Common myeloid progenitor, CD34-positive (primary cell): Measurements from ENCODE around the gene KCNQ5.

Source experiments
- CTCF ChIA-PET: fragments of 350-600 bp; sonication (Branson Sonifier 250); formaldehyde crosslinking; loops from one replicate; lab custom pipeline; 2021; ENCODE audit warnings: antibody characterized with exemption; lab: Charles Lee
- POLR2A ChIA-PET: fragments of 350-600 bp; sonication (Branson Sonifier 250); formaldehyde crosslinking; loops from one replicate; lab custom pipeline; 2021; ENCODE audit warnings: antibody characterized with exemption; lab: Charles Lee
- DNase-seq, 3 donors: peaks; one replicate each; pipeline versions ENCODE4 v3.0.0 to v3.0.0-alpha.2; 2013
- H3K27ac ChIP-seq, 2 experiments: 1 replicate in 1 of 2; 2 replicates in 1 of 2; pipeline ENCODE4 v1.7.0; 2013; ENCODE audit warnings: inconsistent platforms in 2 of 2, low read length in 2 of 2, mild to moderate bottlenecking in 2 of 2, low read depth in 1 of 2, moderate library complexity in 1 of 2; ENCODE audit not compliant: severe bottlenecking in 2 of 2, insufficient read depth in 1 of 2, poor library complexity in 1 of 2
- H3K27me3 ChIP-seq, 5 experiments: replicated peaks in 2 of 5; 1 replicate in 3 of 5; 2 replicates in 2 of 5; pipeline versions ENCODE4 v1.6.1 to v1.7.0; 2013; ENCODE audit warnings: low read length in 4 of 5, mild to moderate bottlenecking in 2 of 5, moderate library complexity in 2 of 5, inconsistent platforms in 1 of 5; ENCODE audit not compliant: insufficient read depth in 5 of 5, control insufficient read depth in 4 of 5
- H3K36me3 ChIP-seq, 4 experiments: 1 replicate in 2 of 4; 2 replicates in 2 of 4; pipeline versions ENCODE4 v1.6.1 to v1.7.0; 2013; ENCODE audit warnings: low read length in 3 of 4, control low read depth in 1 of 4, mild to moderate bottlenecking in 1 of 4; ENCODE audit not compliant: control insufficient read depth in 4 of 4, insufficient read depth in 4 of 4
- H3K4me1 ChIP-seq, 4 experiments: 1 replicate in 3 of 4; 2 replicates in 1 of 4; pipeline versions ENCODE4 v1.6.1 to v1.7.1; 2013; ENCODE audit warnings: low read length in 3 of 4, mild to moderate bottlenecking in 3 of 4, control low read depth in 1 of 4, inconsistent platforms in 1 of 4, moderate library complexity in 1 of 4; ENCODE audit not compliant: control insufficient read depth in 4 of 4, insufficient read depth in 4 of 4; ENCODE audit errors: control extremely low read depth in 1 of 4
- H3K4me3 ChIP-seq, 7 experiments: 1 replicate in 4 of 7; 2 replicates in 3 of 7; pipeline versions ENCODE4 v1.5.1 to v1.7.0; 2013; ENCODE audit warnings: mild to moderate bottlenecking in 7 of 7, low read length in 6 of 7, moderate library complexity in 6 of 7, inconsistent platforms in 2 of 7, low read depth in 2 of 7, control low read depth in 1 of 7; ENCODE audit not compliant: insufficient read depth in 4 of 7, control insufficient read depth in 1 of 7; ENCODE audit errors: extremely low read depth in 1 of 7
- H3K9me3 ChIP-seq, 5 experiments: 1 replicate in 4 of 5; 2 replicates in 1 of 5; pipeline versions ENCODE4 v1.6.1 to v1.7.1; 2013; ENCODE audit warnings: low read length in 4 of 5, mild to moderate bottlenecking in 2 of 5, inconsistent platforms in 1 of 5, low read depth in 1 of 5, moderate library complexity in 1 of 5; ENCODE audit not compliant: control insufficient read depth in 4 of 5, insufficient read depth in 2 of 5; ENCODE audit errors: control extremely low read depth in 1 of 5
- WGBS: methylation state at CpG from one replicate; pipeline ENCODE4 v1.1.5; 2013; ENCODE audit not compliant: insufficient coverage; 5-methylcytosine and 5-hydroxymethylcytosine counted together

The KCNQ5 gene

GRCh38 chr6:72956272-72956671, 334.4 kb downstream of the KCNQ5 start:
- WGBS: no CpG with 5 or more reads among the region's 1 CpG
- Histone ChIP-seq H3K4me3 (peak overlapping the region in 1 of 7 experiments; percentile 25), H3K27me3 (no peaks in the 10 kb centered on the region), H3K4me1 (peaks cover 0 to 14% (median 4%) of the 10 kb centered on the region in 4 experiments), H3K27ac (peak overlapping the region in 1 of 2 experiments; percentile 16), H3K36me3 (peaks cover 0 to 2% (median 0%) of the 10 kb centered on the region in 4 experiments), H3K9me3 (no peaks in the 10 kb centered on the region)
- no peak for DNase-seq
- CTCF ChIA-PET: interaction anchor here (1.1 kb wide), 1 partner anchor 12 kb away, joined by 3 read pairs; no protein-coding TSS in a partner anchor
- POLR2A ChIA-PET: no interaction called here

DNA sequence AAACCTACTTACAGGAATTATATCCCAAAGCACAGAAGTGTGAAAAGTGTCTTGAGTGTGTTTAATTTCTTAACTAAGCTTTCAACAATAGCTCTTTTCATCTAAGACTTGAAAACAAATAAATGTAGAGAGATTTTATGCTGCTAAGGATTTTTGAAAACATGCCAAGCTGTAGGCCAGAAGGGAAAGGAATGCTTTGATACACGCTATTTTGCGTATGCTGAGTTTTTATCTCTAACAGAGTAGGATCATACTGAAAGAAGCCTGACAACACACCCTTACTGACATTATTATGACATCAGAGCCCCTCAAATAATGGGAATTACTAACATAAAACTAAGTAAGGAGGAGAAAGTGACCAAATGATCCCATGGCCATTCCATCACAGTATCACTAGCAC, 338.0 kb downstream of the KCNQ5 start:
- WGBS: no CpG with 5 or more reads among the region's 2 CpGs
- no peaks in the 10 kb centered on the region for H3K9me3 ChIP-seq
- no peak for DNase-seq
- H3K4me1 ChIP-seq: peaks cover 0 to 8% (median 4%) of the 10 kb centered on the region in 4 experiments
- CTCF ChIA-PET: no interaction called here
- no peaks in the 10 kb centered on the region for H3K36me3 ChIP-seq
- H3K27ac ChIP-seq: no peak overlapping the region
- POLR2A ChIA-PET: no interaction called here
- H3K4me3 ChIP-seq: no peak overlapping the region
- H3K27me3 ChIP-seq: no peaks in the 10 kb centered on the region

DNA sequence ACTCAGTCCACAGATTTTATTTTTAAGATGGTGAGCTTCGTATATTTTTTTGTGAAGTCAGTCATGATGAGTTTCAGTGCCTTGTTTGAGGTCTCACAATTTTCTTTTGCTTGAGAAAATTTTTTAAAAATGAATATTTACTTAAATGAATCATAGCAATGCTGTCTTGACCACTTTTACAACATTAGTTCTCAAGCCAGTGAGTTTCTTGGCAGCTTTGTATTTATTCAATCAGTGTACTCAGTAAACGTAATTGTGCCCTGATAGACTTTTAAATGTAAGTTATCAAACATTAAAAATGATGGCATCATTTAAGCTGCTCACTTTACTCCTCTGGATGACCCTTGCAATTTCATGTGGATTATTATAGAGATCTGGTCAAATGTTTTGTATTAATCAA, 342.1 kb downstream of the KCNQ5 start:
- ChIA-PET CTCF (interaction anchor here (1.1 kb wide), 1 partner anchor 326 kb away, joined by 3 read pairs; no protein-coding TSS in a partner anchor), POLR2A (no interaction called here)
- peaks cover 0 to 3% (median 1%) of the 10 kb centered on the region in 4 experiments for H3K36me3 ChIP-seq
- H3K27ac ChIP-seq: no peak overlapping the region
- no peak overlapping the region for H3K4me3 ChIP-seq
- H3K27me3 ChIP-seq: no peaks in the 10 kb centered on the region
- no peak for DNase-seq
- WGBS: no CpG with 5 or more reads among the region's 2 CpGs
- peaks cover 0 to 5% (median 4%) of the 10 kb centered on the region in 4 experiments for H3K4me1 ChIP-seq
- no peaks in the 10 kb centered on the region for H3K9me3 ChIP-seq

- POLR2A ChIA-PET: interaction anchor here (0.5 kb wide), 1 partner anchor 470 kb away, joined by 3 read pairs; no protein-coding TSS in a partner anchor
Observed at GRCh38 chr6:72966628-72967280, 344.9 kb downstream of the KCNQ5 start.

DNA sequence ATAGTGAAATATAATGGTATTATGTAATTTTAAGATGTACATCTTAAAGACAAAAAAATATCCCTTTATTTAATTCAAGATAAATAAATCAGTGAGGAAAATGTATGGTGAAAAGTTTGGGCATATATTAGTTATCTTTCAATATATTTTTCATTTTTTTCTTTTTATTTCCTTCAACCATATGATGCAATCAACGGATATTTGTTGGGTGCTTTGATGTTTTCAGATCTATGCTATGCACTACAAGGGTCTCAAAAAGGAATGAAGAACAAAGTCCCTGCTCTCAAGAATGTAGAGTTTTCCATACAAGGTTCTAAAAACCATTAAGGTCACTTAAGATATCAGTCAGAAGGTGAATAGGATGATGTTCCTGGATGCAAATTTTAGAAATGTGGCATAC, 345.5 kb downstream of the KCNQ5 start:
- H3K27me3 ChIP-seq: no peaks in the 10 kb centered on the region
- 100% methylated on average over 1 of the region's 1 CpG for WGBS

More at GRCh38 chr6:72966628-72967280, 344.9 kb downstream of the KCNQ5 start:
- CTCF ChIA-PET: no interaction called here
- no peak overlapping the region for H3K27ac ChIP-seq
- H3K4me1 ChIP-seq: peaks cover 0 to 5% (median 4%) of the 10 kb centered on the region in 4 experiments
- no peak overlapping the region for H3K4me3 ChIP-seq
- H3K36me3 ChIP-seq: peaks cover 0 to 3% (median 1%) of the 10 kb centered on the region in 4 experiments
- WGBS: no CpG with 5 or more reads among the region's 1 CpG
- DNase-seq: peak in 2 of 3 donors; percentile 41 to 61
- no peaks in the 10 kb centered on the region for H3K9me3 ChIP-seq
- no peaks in the 10 kb centered on the region for H3K27me3 ChIP-seq

GRCh38 chr6:72968704-72969103, 346.8 kb downstream of the KCNQ5 start:
- no peak overlapping the region for H3K4me3 ChIP-seq
- peaks cover 0 to 5% (median 4%) of the 10 kb centered on the region in 4 experiments for H3K4me1 ChIP-seq
- no peak overlapping the region for H3K27ac ChIP-seq
- peaks cover 0 to 3% (median 1%) of the 10 kb centered on the region in 4 experiments for H3K36me3 ChIP-seq
- no peaks in the 10 kb centered on the region for H3K9me3 ChIP-seq
- POLR2A ChIA-PET: no interaction called here
- DNase-seq: no peak
- WGBS: no CpG with 5 or more reads among the region's 1 CpG
- no peaks in the 10 kb centered on the region for H3K27me3 ChIP-seq
- CTCF ChIA-PET: interaction anchor here (0.8 to 0.9 kb wide), 2 partner anchors 12 to 15 kb away, joined by 3 to 4 read pairs; no protein-coding TSS in a partner anchor

More for the DNA sequence above, 345.5 kb downstream of the KCNQ5 start:
- Histone ChIP-seq H3K36me3 (peaks cover 0 to 3% (median 1%) of the 10 kb centered on the region in 4 experiments), H3K4me3 (no peak overlapping the region), H3K27ac (no peak overlapping the region), H3K9me3 (no peaks in the 10 kb centered on the region), H3K4me1 (peaks cover 0 to 5% (median 4%) of the 10 kb centered on the region in 4 experiments)
- ChIA-PET POLR2A (interaction anchor here (0.5 kb wide), 1 partner anchor 470 kb away, joined by 3 read pairs; no protein-coding TSS in a partner anchor), CTCF (no interaction called here)
- no peak for DNase-seq

GRCh38 chr6:72969666-72970065, 347.8 kb downstream of the KCNQ5 start:
- Histone ChIP-seq H3K4me3 (no peak overlapping the region), H3K4me1 (peaks cover 0 to 5% (median 4%) of the 10 kb centered on the region in 4 experiments), H3K9me3 (no peaks in the 10 kb centered on the region), H3K27me3 (no peaks in the 10 kb centered on the region), H3K36me3 (peaks cover 0 to 3% (median 1%) of the 10 kb centered on the region in 4 experiments), H3K27ac (no peak overlapping the region)
- POLR2A ChIA-PET: no interaction called here
- 86% methylated on average over 1 of the region's 2 CpGs for WGBS
- CTCF ChIA-PET: interaction anchor here (1.0 kb wide), 1 partner anchor 9 kb away, joined by 3 read pairs; no protein-coding TSS in a partner anchor
- no peak for DNase-seq
